ENCODE measurements around the gene NKX1-1.
"Not testable (repeated sequence)": the region's sequence is repeated elsewhere in the genome, so short reads cannot be mapped to it uniquely, and the experiment has no call there.

The NKX1-1 gene

GRCh38 chr4:1406394-1406980, at the start of gene NKX1-1:
NKX1-1 (minus strand) TSS chr4:1406442; CDS start chr4:1406442, 0 bp downstream.
- no peak for DNase-seq

GRCh38 chr4:1453731-1454130, 47.5 kb upstream of the NKX1-1 start:
- no peak for DNase-seq

GRCh38 chr4:1452431-1453051, 46.3 kb upstream of the NKX1-1 start:
- DNase-seq, result no peak

- no peak for DNase-seq
These were observed 45.5 kb upstream of the NKX1-1 start for GRCh38 chr4:1451752-1452122.

- DNase-seq, result no peak
These were observed 45.0 kb upstream of the NKX1-1 start for GRCh38 chr4:1451106-1451751.

GRCh38 chr4:1449833-1450741, 43.8 kb upstream of the NKX1-1 start:
- no peak for DNase-seq

GRCh38 chr4:1449475-1449832, 43.2 kb upstream of the NKX1-1 start:
- no peak for DNase-seq

- DNase-seq, result no peak
These were observed 42.6 kb upstream of the NKX1-1 start for GRCh38 chr4:1448589-1449420.

- DNase-seq, result no peak
These were observed 41.7 kb upstream of the NKX1-1 start for GRCh38 chr4:1447676-1448588.

- no peak for DNase-seq
These were observed 40.5 kb upstream of the NKX1-1 start for GRCh38 chr4:1446502-1447386.

GRCh38 chr4:1445716-1446445, 39.6 kb upstream of the NKX1-1 start:
- no peak for DNase-seq

- not testable (repeated sequence) for DNase-seq
These were observed 37.5 kb upstream of the NKX1-1 start for GRCh38 chr4:1443688-1444172.

- no peak for DNase-seq
These were observed 20.8 kb upstream of the NKX1-1 start for GRCh38 chr4:1427010-1427409.

GRCh38 chr4:1421657-1422056, 15.4 kb upstream of the NKX1-1 start:
- DNase-seq, result no peak

- no peak for DNase-seq
These were observed 13.5 kb upstream of the NKX1-1 start for GRCh38 chr4:1419708-1420107.

GRCh38 chr4:1418494-1419285, 12.4 kb upstream of the NKX1-1 start:
- no peak for DNase-seq

- DNase-seq, result no peak
These were observed 11.5 kb upstream of the NKX1-1 start for GRCh38 chr4:1417522-1418390.

GRCh38 chr4:1416948-1417260, 10.7 kb upstream of the NKX1-1 start:
- DNase-seq, result no peak
